ENCODE measurements around the gene MITF. TPM values are rescaled to one million over a fixed set of nuclear protein-coding genes. Genes with fewer than 3 reads are reported as not detected.

MITF gene
- total and polyA plus RNA-seq, 12 donors: 15.1 to 101 (median 81.7) TPM

GRCh38 chr3:69712933-69713332 lies 26.3 kb upstream of the MITF start:
- WGBS, 2 donors: 30 to 37% methylated on average over 4 of the region's 4 CpGs
- intact Hi-C loops (cut with DNase I): no loop called here

GRCh38 chr3:69715204-69715603 lies 24.1 kb upstream of the MITF start:
- no peak for DNase-seq
- Histone ChIP-seq H3K36me3 (no peaks in the 10 kb centered on the region), H3K27ac (no peak overlapping the region), H3K9me3 (no peaks in the 10 kb centered on the region), H3K4me1 (peaks cover 0 to 22% (median 14%) of the 10 kb centered on the region in 9 donors), H3K27me3 (no peaks in the 10 kb centered on the region), H3K4me3 (no peak overlapping the region)
- ATAC-seq: no peak
- intact Hi-C loops (cut with DNase I): no loop called here
- WGBS, 2 donors: 94 to 100% methylated on average over 1 of the region's 1 CpG
- TF ChIP-seq CTCF (IDR thresholded peaks at IDR 0.05): no peak

More at GRCh38 chr3:69712933-69713332, 26.3 kb upstream of the MITF start:
- no peak for ATAC-seq
- no peaks in the 10 kb centered on the region for H3K36me3 ChIP-seq
- peaks cover 0 to 22% (median 4%) of the 10 kb centered on the region in 9 donors for H3K4me1 ChIP-seq
- TF ChIP-seq CTCF (IDR thresholded peaks at IDR 0.05): no peak
- H3K27ac ChIP-seq: no peak overlapping the region
- H3K9me3 ChIP-seq: no peaks in the 10 kb centered on the region
- H3K4me3 ChIP-seq: no peak overlapping the region
- no peaks in the 10 kb centered on the region for H3K27me3 ChIP-seq
- no peak for DNase-seq

GRCh38 chr3:69716119-69716518 lies 23.1 kb upstream of the MITF start:
- peak in 6 of 8 donors; percentile 16 to 89 (median 82) for ATAC-seq
- no peaks in the 10 kb centered on the region for H3K9me3 ChIP-seq
- DNase-seq: peak; percentile 31 to 44
- H3K27me3 ChIP-seq: no peaks in the 10 kb centered on the region
- TF ChIP-seq CTCF (IDR thresholded peaks at IDR 0.05): no peak
- no peaks in the 10 kb centered on the region for H3K36me3 ChIP-seq
- H3K27ac ChIP-seq: peak overlapping the region in 3 of 10 donors; percentile 19 to 54 (median 40)
- no peak overlapping the region for H3K4me3 ChIP-seq
- WGBS, 2 donors: 44 to 74% methylated on average over 5 of the region's 5 CpGs
- intact Hi-C loops (cut with DNase I): no loop called here
- H3K4me1 ChIP-seq: peaks cover 0 to 30% (median 11%) of the 10 kb centered on the region in 9 donors

- Histone ChIP-seq H3K9me3 (no peaks in the 10 kb centered on the region), H3K27me3 (no peaks in the 10 kb centered on the region), H3K4me1 (peaks cover 0 to 30% (median 11%) of the 10 kb centered on the region in 9 donors), H3K27ac (no peak overlapping the region), H3K4me3 (no peak overlapping the region), H3K36me3 (no peaks in the 10 kb centered on the region)
- ATAC-seq: no peak
- 59 to 64% methylated on average over 5 of the region's 5 CpGs for WGBS, 2 donors
- intact Hi-C loops (cut with DNase I): no loop called here
- no peak for DNase-seq
- no peak for TF ChIP-seq CTCF (IDR thresholded peaks at IDR 0.05)
Measured at GRCh38 chr3:69718866-69719586, 20.2 kb upstream of the MITF start.
